ENCODE measurements around the gene GNL3.

GNL3 gene

GRCh38 chr3:52688266-52688665, 2.4 kb downstream of the GNL3 start:
- TF ChIP-seq CTCF (conservative IDR thresholded peaks at IDR 0.05): no peak
- TF ChIP-seq ZFX (IDR thresholded peaks at IDR 0.05): no peak
- H3K27ac ChIP-seq: no peak overlapping the region

DNA sequence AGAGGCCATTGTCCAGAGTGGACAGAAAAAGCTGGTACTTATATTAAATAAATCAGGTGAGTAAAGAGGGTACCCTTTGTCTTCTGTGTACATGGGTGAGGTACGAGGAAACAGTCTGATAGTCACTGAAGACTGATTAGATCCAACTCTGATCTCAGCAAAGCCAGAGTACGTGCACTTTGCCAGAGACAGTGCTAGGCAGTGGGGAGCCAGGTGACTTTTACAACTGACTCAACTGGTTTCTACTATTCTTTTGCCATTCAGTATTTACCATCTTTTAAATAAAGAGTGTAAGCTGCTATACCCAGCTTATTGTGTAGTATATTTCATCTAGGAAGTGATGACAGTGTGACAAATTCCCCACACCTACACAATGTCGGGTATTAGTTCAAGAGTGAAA, 3.3 kb downstream of the GNL3 start:
- TF ChIP-seq CTCF (conservative IDR thresholded peaks at IDR 0.05): no peak
- no peak for TF ChIP-seq ZFX (IDR thresholded peaks at IDR 0.05)
- H3K27ac ChIP-seq: no peak overlapping the region

DNA sequence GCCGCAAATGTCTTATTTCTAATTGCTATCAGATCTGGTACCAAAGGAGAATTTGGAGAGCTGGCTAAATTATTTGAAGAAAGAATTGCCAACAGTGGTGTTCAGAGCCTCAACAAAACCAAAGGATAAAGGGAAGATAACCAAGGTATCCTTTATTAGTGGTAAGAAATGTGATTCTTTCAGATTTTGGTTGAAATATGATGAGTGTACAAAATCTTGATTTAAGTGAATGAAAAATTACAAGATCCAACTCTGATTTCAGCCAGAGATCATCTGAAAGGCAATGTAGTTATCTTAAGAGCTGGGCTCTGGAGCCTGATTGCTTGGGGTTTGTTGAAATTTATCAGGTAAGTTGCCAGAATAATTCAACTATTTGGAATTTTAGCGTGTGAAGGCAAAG, 4.7 kb downstream of the GNL3 start:
- H3K27ac ChIP-seq: no peak overlapping the region
- no peak for TF ChIP-seq CTCF (conservative IDR thresholded peaks at IDR 0.05)
- no peak for TF ChIP-seq ZFX (IDR thresholded peaks at IDR 0.05)

DNA sequence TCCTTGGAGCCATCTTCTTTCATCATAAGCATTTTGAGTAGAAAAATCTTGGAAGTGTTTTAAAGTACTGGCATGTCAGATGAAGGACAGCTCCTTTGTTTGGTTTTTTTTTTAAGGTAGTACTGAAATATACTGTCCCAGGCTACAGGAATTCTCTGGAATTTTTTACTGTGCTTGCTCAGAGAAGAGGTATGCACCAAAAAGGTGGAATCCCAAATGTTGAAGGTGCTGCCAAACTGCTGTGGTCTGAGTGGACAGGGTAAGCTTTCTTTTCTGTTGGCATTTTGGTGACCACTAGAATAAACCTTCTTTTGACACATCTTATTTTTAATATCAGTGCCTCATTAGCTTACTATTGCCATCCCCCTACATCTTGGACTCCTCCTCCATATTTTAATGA, 7.2 kb downstream of the GNL3 start:
- H3K27ac ChIP-seq: no peak overlapping the region

GRCh38 chr3:52694528-52695189, 8.8 kb downstream of the GNL3 start:
- no peak overlapping the region for H3K27ac ChIP-seq
- TF ChIP-seq CTCF (conservative IDR thresholded peaks at IDR 0.05) (no peak), ZFX (IDR thresholded peaks at IDR 0.05) (no peak)

More for the DNA sequence above, 7.2 kb downstream of the GNL3 start:
- TF ChIP-seq CTCF (conservative IDR thresholded peaks at IDR 0.05) (no peak), ZFX (IDR thresholded peaks at IDR 0.05) (no peak)

- no peak for TF ChIP-seq CTCF (conservative IDR thresholded peaks at IDR 0.05)
- no peak for TF ChIP-seq ZFX (IDR thresholded peaks at IDR 0.05)
- no peak overlapping the region for H3K27ac ChIP-seq
Observed at GRCh38 chr3:52695798-52696671, 10.2 kb downstream of the GNL3 start.
